Measurements from ENCODE around the gene VPS33A.

VPS33A gene

DNA sequence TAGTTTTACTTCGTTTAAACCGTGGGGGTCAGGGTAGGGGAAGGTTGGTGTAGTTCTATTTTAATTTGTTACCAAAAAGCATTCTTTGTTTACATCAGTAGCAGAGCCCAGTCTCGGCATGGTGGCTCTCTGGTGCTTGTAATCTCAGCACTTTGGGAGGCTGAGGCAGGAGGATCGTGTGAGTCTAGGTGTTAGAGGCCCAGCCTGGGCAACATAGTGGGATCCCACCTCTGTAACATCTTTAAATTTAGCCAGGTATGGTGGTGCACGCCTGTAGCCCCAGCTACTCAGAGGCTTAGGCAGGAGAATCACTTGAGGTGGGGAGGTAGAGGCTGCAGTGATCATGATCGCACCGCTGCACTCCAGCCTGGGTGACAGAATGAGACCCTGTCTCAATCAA lies 81.2 kb downstream of the VPS33A start:
- Histone ChIP-seq H3K27ac (ENCODE audit: low read length) (no peak overlapping the region), H3K9ac (ENCODE audit: low read length) (no peak overlapping the region), H3K79me2 (ENCODE audit: low read length) (no peaks in the 10 kb centered on the region), H3K4me2 (ENCODE audit: low read depth, low read length) (no peak overlapping the region), H3K27me3 (replicated peaks; ENCODE audit: insufficient read depth, low read length) (no peaks in the 10 kb centered on the region), H2AFZ (ENCODE audit: low read length) (no peak overlapping the region), H3K36me3 (replicated peaks; ENCODE audit: insufficient read depth, low read length) (no peaks in the 10 kb centered on the region), H3K4me1 (ENCODE audit: low read length) (no peaks in the 10 kb centered on the region), H3K9me3 (replicated peaks; ENCODE audit: insufficient read depth, low read length) (no peaks in the 10 kb centered on the region), H4K20me1 (ENCODE audit: insufficient read depth, low read length) (no peaks in the 10 kb centered on the region), H3K4me3 (ENCODE audit: low read length) (no peak overlapping the region), H3F3A (ENCODE audit: insufficient read depth, low read length) (no peaks in the 10 kb centered on the region), H3K9me2 (replicated peaks; ENCODE audit: insufficient read depth, low read length) (no peaks in the 10 kb centered on the region)
- no peak for DNase-seq
- no peak for TF ChIP-seq EZH2phosphoT487 (IDR thresholded peaks at IDR 0.05; ENCODE audit: low read length)
- TF ChIP-seq EZH2 (optimal IDR thresholded peaks at IDR 0.05; ENCODE audit: low read depth, low read length) = no peak
- TF ChIP-seq, protein P1, sequence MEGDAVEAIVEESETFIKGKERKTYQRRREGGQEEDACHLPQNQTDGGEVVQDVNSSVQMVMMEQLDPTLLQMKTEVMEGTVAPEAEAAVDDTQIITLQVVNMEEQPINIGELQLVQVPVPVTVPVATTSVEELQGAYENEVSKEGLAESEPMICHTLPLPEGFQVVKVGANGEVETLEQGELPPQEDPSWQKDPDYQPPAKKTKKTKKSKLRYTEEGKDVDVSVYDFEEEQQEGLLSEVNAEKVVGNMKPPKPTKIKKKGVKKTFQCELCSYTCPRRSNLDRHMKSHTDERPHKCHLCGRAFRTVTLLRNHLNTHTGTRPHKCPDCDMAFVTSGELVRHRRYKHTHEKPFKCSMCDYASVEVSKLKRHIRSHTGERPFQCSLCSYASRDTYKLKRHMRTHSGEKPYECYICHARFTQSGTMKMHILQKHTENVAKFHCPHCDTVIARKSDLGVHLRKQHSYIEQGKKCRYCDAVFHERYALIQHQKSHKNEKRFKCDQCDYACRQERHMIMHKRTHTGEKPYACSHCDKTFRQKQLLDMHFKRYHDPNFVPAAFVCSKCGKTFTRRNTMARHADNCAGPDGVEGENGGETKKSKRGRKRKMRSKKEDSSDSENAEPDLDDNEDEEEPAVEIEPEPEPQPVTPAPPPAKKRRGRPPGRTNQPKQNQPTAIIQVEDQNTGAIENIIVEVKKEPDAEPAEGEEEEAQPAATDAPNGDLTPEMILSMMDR (IDR thresholded peaks at IDR 0.05; ENCODE audit: low read length) = no peak

DNA sequence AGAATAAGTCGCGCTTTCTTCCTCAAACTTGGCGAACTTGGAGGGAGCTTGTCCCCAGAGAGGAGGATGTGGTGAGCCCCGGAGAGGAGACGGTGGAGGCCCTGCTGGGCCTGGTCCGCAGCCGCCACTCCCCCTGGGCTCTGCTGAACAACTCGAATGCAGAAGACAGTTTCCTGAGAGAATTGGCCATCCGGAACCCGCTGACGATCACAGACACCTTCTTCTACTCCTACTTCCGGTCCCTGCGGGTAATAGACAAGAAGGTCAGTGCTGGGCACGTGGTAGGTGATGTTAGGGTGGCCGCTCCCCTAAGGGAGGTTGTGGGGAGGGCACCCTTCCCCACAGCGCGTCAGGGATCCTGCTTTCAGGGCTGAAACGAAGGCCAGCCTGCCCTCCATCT lies 81.8 kb downstream of the VPS33A start:
- no peaks in the 10 kb centered on the region for H3K27me3 ChIP-seq (replicated peaks; ENCODE audit: insufficient read depth, low read length)
- H3K4me1 ChIP-seq (ENCODE audit: low read length) = no peaks in the 10 kb centered on the region
- DNase-seq = no peak
- H3K9me2 ChIP-seq (replicated peaks; ENCODE audit: insufficient read depth, low read length) = no peaks in the 10 kb centered on the region
- H3K9ac ChIP-seq (ENCODE audit: low read length) = no peak overlapping the region
- no peaks in the 10 kb centered on the region for H4K20me1 ChIP-seq (ENCODE audit: insufficient read depth, low read length)
- no peaks in the 10 kb centered on the region for H3K79me2 ChIP-seq (ENCODE audit: low read length)
- no peaks in the 10 kb centered on the region for H3F3A ChIP-seq (ENCODE audit: insufficient read depth, low read length)
- H3K27ac ChIP-seq (ENCODE audit: low read length) = no peak overlapping the region
- H3K4me2 ChIP-seq (ENCODE audit: low read depth, low read length) = no peak overlapping the region
- TF ChIP-seq EZH2phosphoT487 (IDR thresholded peaks at IDR 0.05; ENCODE audit: low read length) (no peak), EZH2 (optimal IDR thresholded peaks at IDR 0.05; ENCODE audit: low read depth, low read length) (no peak)
- TF ChIP-seq, protein P1 (IDR thresholded peaks at IDR 0.05; ENCODE audit: low read length) = no peak
- no peaks in the 10 kb centered on the region for H3K36me3 ChIP-seq (replicated peaks; ENCODE audit: insufficient read depth, low read length)
- H3K9me3 ChIP-seq (replicated peaks; ENCODE audit: insufficient read depth, low read length) = no peaks in the 10 kb centered on the region
- H3K4me3 ChIP-seq (ENCODE audit: low read length) = no peak overlapping the region
- no peak overlapping the region for H2AFZ ChIP-seq (ENCODE audit: low read length)

DNA sequence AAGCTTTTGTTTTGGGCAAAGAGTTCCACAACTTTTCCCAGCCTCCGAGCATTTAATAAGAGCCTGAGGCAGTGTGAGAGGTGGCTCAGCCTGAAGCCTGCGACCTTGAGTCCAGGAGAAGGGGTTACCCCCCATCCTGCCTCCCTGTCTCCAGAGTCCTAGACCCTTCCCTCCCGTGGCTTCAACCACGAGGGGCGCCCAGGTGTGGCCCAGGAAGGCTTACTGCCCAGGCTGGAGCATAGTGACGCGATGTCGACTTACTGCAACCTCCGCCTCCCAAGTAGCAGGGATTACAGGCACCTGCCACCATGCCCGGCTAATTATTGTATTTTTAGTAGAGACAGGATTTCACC lies 82.7 kb downstream of the VPS33A start:
- no peak for DNase-seq
- Histone ChIP-seq H3K4me1 (ENCODE audit: low read length) (no peaks in the 10 kb centered on the region), H3K4me2 (ENCODE audit: low read depth, low read length) (no peak overlapping the region), H3K36me3 (replicated peaks; ENCODE audit: insufficient read depth, low read length) (no peaks in the 10 kb centered on the region), H3K27ac (ENCODE audit: low read length) (no peak overlapping the region), H3K9me3 (replicated peaks; ENCODE audit: insufficient read depth, low read length) (no peaks in the 10 kb centered on the region), H2AFZ (ENCODE audit: low read length) (no peak overlapping the region), H3F3A (ENCODE audit: insufficient read depth, low read length) (no peaks in the 10 kb centered on the region), H3K9me2 (replicated peaks; ENCODE audit: insufficient read depth, low read length) (no peaks in the 10 kb centered on the region), H3K27me3 (replicated peaks; ENCODE audit: insufficient read depth, low read length) (no peaks in the 10 kb centered on the region), H3K4me3 (ENCODE audit: low read length) (no peak overlapping the region), H3K9ac (ENCODE audit: low read length) (no peak overlapping the region), H3K79me2 (ENCODE audit: low read length) (no peaks in the 10 kb centered on the region), H4K20me1 (ENCODE audit: insufficient read depth, low read length) (no peaks in the 10 kb centered on the region)
- TF ChIP-seq EZH2 (optimal IDR thresholded peaks at IDR 0.05; ENCODE audit: low read depth, low read length) = no peak
- TF ChIP-seq EZH2phosphoT487 (IDR thresholded peaks at IDR 0.05; ENCODE audit: low read length) = no peak
- TF ChIP-seq, protein P1 (IDR thresholded peaks at IDR 0.05; ENCODE audit: low read length) = no peak
